Measurements from ENCODE around the gene PARVA. TPM values are rescaled to one million over a fixed set of nuclear protein-coding genes. Genes with fewer than 3 reads are reported as not detected.

The PARVA gene
- total and polyA plus RNA-seq, 2 of the 8 experiments (the other 6 are each of a cell fraction or from before 2014, with no cell fraction given), result 3.1 to 13.5 TPM

- no peak for TF ChIP-seq CTCF (IDR thresholded peaks at IDR 0.05; ENCODE audit: control extremely low read depth in 1 of 3, insufficient read depth in 1 of 3, low read depth in 1 of 3, low read length in 3 of 3)
- TF ChIP-seq ZNF274 (IDR thresholded peaks at IDR 0.05; ENCODE audit: borderline replicate concordance, extremely low read depth, low read length), result no peak
- no peak for TF ChIP-seq BACH1 (IDR thresholded peaks at IDR 0.05; ENCODE audit: low read length)
- TF ChIP-seq CHD7 (IDR thresholded peaks at IDR 0.05; ENCODE audit: insufficient replicate concordance, low read length), result no peak
- TF ChIP-seq SAP30 (IDR thresholded peaks at IDR 0.05; ENCODE audit: insufficient read depth, insufficient replicate concordance, low read length), result no peak
- no peak for TF ChIP-seq RNF2 (IDR thresholded peaks at IDR 0.05; ENCODE audit: borderline replicate concordance, low read depth, low read length, missing control alignments, poor library complexity, severe bottlenecking)
- TF ChIP-seq MAFK (IDR thresholded peaks at IDR 0.05; ENCODE audit: low read depth, low read length), result no peak
These were observed 175.3 kb downstream of the PARVA start (continued) for GRCh38 chr11:12552692-12553091.

All from H1 (cell line).